NCI-H1105 (cell line): Measurements from ENCODE around the gene ABCF2.

ENCODE experiments used
- DNase-seq: peaks from one replicate; lab custom pipeline; 2025; lab: John Stamatoyannopoulos, UW

The ABCF2 gene

DNA sequence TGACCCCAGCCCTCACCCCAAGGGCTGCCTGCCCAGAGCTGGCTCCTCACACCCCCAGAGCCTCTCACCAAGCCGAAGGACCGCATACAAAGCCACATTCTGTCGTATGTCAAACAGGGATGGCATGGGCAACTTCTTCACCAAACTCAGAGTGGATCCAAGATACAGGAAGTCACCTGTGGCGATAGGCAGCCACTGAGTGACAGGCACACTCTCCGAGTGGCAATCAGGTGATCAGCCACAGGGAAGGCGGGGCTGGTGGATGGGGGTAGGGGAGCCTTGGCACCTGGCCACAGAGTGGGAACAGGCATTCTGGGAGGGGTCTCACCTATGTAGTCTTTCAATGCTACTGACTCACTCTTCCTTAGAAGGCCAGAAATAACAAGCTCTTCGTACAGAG, 32.8 kb downstream of the ABCF2 start:
- no peak for DNase-seq

GRCh38 chr7:151193203-151193978, 33.6 kb downstream of the ABCF2 start:
- no peak for DNase-seq

DNA sequence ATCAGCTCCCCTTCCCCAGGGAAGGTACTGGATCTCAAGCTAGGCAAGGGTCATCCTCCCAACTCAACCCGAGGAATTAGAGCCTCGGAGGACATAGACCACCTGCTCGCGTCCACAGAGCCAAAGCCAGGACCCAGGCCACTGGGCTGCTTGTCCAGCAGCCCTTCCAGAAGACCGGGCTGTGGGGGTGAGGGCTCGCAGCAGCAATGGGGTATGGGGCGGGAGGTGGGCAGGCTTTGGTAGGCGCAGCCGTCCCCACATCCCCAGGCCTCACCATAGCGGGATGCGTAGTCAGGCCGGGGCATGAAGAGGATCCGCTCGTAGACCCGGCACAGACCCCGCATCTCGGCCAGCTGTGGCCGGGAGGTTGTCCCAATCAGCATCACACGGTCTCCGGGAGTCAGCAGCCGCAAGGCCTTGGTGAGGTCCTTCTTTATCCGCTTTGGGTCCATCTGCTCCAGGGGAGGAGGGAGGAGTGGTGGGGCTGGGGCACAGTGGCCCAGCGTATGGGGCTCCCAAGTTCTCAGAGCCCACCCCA, 34.9 kb downstream of the ABCF2 start:
- DNase-seq = no peak

- no peak for DNase-seq
Observed at GRCh38 chr7:151191544-151191943, 35.5 kb downstream of the ABCF2 start.

DNA sequence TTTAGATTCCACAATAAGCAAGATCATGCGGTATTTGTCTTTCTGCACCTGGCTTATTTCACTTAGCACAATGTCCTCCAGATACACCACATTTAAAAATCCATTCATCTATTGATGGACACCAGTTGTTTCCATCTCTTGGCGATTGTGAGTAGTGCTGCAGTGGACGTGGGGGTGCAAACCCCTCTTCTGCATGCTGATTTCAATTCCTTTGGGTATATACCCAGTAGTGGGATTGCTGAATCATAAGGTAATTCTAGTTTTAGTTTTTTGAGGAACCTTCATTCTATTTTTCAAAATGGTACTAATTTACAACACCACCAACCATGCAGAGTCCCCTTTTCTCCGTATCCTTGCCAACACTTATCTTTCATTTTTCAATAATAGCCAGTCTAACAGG, 38.0 kb downstream of the ABCF2 start:
- no peak for DNase-seq

DNA sequence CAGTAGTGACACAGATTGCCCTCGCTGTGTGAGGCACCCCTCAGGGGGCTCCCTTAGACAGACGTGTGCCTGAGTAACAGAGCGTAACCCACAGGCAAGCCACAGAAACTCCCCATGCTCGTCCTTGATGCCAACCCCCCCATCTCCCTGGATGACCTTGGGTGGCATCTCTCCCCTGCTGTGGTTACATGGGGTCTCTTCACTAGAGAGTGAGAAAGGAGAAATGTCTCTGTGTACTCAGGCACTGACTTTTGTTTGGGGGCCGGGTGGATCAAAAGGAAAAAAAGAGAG, 38.8 kb downstream of the ABCF2 start:
- DNase-seq = no peak

- DNase-seq = no peak
Observed at GRCh38 chr7:151187409-151188251, 39.4 kb downstream of the ABCF2 start.

GRCh38 chr7:151186640-151187408, 40.2 kb downstream of the ABCF2 start, which contains the start of gene ASB10:
Gene ASB10 (minus strand): TSS chr7:151187250. CDS start chr7:151187130, 120 bp downstream.
- no peak for DNase-seq

DNA sequence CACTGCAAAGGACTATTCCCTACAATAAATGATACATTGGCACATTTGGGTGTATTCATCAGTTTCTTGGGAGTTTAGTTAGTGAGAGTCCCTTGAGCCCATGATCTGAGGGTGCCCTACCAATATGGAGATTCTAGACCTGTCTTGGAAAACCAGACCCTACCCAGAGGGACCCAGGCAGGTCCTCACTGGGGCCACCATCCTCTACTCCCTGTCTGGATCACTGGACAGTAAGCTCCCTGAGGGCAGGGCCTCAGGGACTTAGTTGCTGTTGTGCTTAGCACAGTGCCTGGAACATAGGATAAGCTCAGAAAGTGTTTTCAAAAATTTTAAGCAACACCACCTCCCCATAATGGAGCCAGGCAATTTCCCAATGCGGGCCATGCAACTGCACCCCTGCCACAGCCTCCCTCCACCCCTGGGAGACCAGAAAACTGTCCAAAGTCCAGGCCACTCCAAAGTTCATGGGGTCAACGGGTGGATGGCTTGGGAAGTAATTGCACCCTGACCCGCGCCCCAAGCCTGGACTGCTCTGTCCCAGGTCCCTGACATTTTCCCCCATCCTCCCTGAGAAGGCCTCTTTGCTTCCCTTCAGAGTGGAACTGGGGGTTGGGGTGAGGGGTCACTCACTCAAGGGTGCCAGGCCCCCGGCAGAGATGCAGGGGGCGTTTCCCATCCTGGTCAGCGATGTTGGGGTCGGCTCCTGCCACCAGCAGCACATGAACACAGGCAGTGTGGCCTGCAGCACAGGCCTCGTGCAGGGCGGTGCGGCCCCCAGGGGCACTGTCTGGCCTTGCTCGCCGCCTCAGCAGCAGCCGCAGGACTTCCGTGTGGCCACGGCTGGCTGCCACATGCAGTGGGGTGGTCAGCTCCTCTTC, 41.0 kb downstream of the ABCF2 start:
- DNase-seq = no peak

DNA sequence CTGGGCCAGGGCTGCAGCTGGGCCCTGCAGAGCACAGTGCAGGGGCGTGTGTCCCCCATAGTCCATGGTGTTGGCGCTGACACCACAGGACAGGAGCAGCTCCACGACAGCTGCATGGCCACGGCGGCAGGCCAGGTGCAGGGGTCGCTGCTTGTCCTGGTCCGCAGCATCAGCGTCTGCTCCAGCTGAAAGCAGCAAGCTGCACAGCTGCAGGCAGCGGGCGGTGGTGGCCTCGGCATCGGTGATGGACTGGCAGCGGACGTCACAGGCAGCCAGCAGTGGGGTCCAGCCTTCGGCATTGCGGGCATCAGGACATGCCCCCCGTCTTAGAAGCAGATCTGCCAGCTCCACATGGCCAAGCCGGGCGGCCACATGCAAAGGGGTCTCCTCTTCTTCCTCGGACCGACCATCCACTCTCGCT, 46.0 kb downstream of the ABCF2 start:
- DNase-seq = no peak

- DNase-seq = no peak
Observed at GRCh38 chr7:151179946-151180345, 47.1 kb downstream of the ABCF2 start.

DNA sequence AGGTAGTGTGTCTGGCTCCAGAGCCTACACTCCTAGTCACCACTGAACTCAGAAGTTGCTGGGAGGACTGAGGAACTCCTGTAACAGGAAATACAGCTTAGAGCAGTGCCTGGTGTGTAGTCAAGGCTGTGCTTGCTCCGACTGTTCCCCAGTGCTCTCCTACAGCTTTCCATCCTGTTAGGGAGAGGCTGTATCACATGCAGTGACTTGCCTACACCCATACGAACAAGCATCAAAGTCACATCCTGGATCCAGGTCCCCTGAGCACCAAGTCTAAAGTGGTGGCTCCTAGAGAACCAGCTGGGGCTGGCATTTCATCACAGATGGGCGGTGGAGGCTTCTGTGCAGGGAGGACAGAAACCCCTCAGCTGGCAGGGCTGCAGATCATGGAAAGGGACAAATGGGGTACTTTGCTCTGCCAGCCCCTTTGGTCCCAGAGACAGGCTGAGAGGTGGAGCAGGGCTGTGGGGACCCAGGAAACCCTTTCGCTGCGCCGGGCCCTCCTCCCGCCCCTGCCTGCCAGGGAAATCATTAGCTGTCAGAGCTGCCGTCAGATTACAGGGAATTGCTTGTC, 47.6 kb downstream of the ABCF2 start:
- DNase-seq = no peak

GRCh38 chr7:151178831-151179230, 48.2 kb downstream of the ABCF2 start:
- no peak for DNase-seq

DNA sequence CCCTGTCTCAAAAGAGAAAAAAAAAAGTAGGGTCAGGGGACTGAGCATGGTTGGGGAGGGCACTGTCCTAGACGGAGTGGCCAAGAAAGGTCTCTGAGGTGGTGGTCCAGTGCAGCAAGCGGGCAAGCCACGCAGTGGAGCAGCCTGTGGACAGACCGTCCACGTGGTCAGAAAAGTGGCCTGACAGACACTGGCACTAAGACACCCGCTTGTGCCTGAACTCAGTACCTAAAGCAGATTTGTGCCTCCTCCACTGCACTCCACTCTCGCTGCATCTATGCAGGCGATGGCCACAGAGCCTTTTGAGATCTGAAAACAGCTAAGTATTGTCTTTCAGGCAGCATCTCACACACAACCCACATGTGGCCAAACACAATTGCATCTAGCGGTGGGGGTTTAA, 48.8 kb downstream of the ABCF2 start:
- no peak for DNase-seq

DNA sequence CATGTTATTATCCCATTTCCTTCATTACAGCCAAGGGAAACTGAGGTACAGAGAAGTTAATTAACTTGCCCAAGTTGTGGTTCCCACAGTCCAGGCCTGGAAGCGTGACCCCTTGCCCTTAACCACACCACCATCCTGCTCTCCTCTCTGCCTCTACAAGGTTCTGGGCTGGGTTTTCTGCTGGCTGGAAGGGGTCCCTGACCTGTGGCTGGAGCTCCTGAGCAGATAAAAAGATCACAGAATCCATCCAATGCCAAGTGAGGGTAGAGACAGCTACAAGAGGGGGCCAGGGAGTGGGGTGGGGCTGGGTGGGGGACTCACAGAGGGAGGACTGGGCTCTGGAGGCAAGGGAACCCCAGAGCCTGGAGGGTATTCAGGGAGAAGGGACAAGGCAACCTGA, 49.7 kb downstream of the ABCF2 start:
- DNase-seq = no peak

DNA sequence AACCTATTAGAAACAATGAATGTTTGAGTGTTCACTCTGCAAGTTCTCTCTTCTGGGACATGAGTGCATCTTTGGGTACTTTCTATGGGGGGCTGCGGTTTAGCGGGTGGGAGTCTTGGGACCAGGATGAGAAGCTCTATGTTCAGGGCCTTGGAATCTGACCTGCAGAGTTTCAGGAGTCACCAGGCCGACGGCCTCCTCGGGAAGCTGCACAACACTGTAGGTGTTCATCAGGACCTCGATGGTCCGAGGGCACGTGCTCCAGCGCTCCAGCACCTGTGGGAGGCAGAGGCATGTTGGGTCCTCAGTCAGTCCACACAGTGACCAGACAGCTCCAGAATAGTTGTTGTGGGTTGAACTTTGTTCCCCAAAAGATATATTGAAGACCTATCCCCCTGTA, 50.6 kb downstream of the ABCF2 start:
- no peak for DNase-seq

- DNase-seq = no peak
Observed at GRCh38 chr7:151175793-151176311, 51.2 kb downstream of the ABCF2 start.

DNA sequence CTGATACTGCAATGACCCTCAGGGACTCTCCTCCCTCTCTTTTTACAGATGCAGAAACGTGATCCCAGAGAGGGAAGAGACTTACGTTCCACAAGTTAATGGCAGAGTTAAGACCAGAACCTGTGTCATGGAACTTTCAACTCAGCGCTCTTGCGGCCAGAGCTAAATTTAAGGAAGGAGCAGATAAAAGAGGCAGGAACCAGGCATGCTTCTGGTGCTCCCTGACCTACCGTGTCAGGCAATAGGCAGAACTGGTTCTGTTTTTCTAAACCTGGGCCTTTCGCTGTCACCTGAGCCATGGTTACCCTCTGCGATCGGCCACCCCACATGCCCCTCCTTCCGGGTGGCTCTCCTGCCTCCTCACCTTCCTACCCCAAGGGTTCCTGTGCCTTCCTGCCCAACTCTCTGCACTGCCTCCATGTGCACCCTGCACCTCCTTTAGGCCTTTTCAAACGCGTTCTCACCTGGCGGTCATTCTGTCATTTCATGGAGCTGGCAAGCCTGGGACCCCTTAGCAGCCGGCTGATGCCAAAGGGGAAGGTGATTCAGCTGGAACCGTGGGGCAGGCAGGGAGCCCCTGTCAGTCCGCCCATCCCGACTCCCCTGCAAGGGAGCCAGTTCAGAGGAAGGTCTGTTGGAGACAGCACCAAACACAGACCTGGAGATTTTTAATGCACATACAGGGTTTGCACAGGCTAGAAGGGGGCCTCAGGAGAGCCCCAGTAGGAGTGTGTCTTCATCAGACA, 51.8 kb downstream of the ABCF2 start:
- no peak for DNase-seq

- DNase-seq = no peak
Observed at GRCh38 chr7:151174246-151175046, 52.6 kb downstream of the ABCF2 start.
